ENCODE data around the gene FOXO1. TPM values are rescaled to one million over a fixed set of nuclear protein-coding genes. Genes with fewer than 3 reads are reported as not detected.

The FOXO1 gene
- total RNA-seq, 4 donors from 2014 or later, result 9.1 to 42.3 (median 14.2) TPM

- TF ChIP-seq POLR2A (IDR thresholded peaks at IDR 0.05) (no peak), CTCF (IDR thresholded peaks at IDR 0.05) (no peak)
- 83% methylated on average over 6 to 7 of the region's 7 CpGs for WGBS, 2 donors
- H3K9me3 ChIP-seq, result no peaks in the 10 kb centered on the region
- H3K36me3 ChIP-seq, result no peaks in the 10 kb centered on the region
- intact Hi-C loops (cut with DNase I), result loop anchor here (10.0 kb wide), 1 partner anchor 736 kb away; no protein-coding TSS in a partner anchor
- no peaks in the 10 kb centered on the region for H3K4me1 ChIP-seq
- no peak overlapping the region for H3K27ac ChIP-seq
- H3K27me3 ChIP-seq, result no peaks in the 10 kb centered on the region
- H3K4me3 ChIP-seq, result no peak overlapping the region
- DNase-seq, result no peak
Observed at GRCh38 chr13:40680659-40681323, 14.3 kb upstream of the FOXO1 start.

- no peak for DNase-seq
- intact Hi-C loops (cut with DNase I), result no loop called here
- Histone ChIP-seq H3K27me3 (no peaks in the 10 kb centered on the region), H3K9me3 (no peaks in the 10 kb centered on the region), H3K36me3 (no peaks in the 10 kb centered on the region), H3K4me1 (no peaks in the 10 kb centered on the region), H3K4me3 (no peak overlapping the region), H3K27ac (no peak overlapping the region)
- no peak for TF ChIP-seq CTCF (IDR thresholded peaks at IDR 0.05)
- no peak for TF ChIP-seq POLR2A (IDR thresholded peaks at IDR 0.05)
- WGBS, 2 donors, result 83 to 93% methylated on average over 6 of the region's 6 CpGs
Observed at GRCh38 chr13:40679480-40679985, 13.1 kb upstream of the FOXO1 start.

DNA sequence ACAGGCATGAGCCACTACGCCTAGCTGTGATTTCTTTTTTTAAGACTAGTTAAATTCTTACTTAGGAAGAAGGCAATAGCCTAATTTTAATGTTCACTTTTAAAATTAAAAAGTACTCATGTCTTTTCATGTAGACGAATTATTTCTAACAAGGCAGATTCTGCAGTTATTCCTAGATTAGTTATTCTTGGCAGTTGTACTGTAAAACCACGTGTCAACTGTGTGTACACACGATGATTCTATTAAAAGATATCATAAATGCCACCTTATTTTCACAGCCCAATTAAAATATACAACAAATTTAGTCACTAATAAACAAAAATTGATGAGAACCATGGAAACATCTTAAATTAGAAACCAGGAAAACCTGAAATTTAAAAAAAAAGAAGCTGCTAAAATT, 10.6 kb upstream of the FOXO1 start:
- no peaks in the 10 kb centered on the region for H3K9me3 ChIP-seq
- TF ChIP-seq POLR2A (IDR thresholded peaks at IDR 0.05) (no peak), CTCF (IDR thresholded peaks at IDR 0.05) (no peak)
- no peaks in the 10 kb centered on the region for H3K36me3 ChIP-seq
- H3K27ac ChIP-seq, result no peak overlapping the region
- no peaks in the 10 kb centered on the region for H3K27me3 ChIP-seq
- no peak for DNase-seq
- no peak overlapping the region for H3K4me3 ChIP-seq
- WGBS, 2 donors, result 43 to 45% methylated on average over 4 of the region's 4 CpGs
- peaks cover 0 to 12% (median 0%) of the 10 kb centered on the region in 3 donors for H3K4me1 ChIP-seq
- intact Hi-C loops (cut with DNase I), result no loop called here

DNA sequence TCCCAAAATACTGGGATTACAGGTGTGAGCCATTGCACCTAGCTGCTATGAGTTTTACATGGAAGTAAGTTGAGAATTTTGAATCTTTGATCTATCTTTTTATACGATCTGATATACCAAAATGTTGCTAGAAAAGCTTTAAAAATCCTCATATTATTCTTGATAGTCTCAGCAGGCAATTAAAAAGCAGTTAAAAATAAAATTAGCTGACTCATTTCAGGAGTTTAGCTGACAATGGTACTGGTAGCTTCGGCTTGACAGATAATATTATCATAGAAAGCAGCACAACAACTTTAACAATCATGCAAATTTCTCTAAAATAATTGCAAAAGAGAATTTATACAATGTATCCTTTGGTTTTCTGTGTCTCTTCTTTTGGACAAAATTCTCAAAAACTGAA, 9.6 kb upstream of the FOXO1 start:
- no peak for DNase-seq
- intact Hi-C loops (cut with DNase I), result no loop called here
- Histone ChIP-seq H3K27ac (no peak overlapping the region), H3K27me3 (no peaks in the 10 kb centered on the region), H3K4me3 (no peak overlapping the region), H3K9me3 (no peaks in the 10 kb centered on the region), H3K4me1 (peaks cover 0 to 13% (median 0%) of the 10 kb centered on the region in 3 donors), H3K36me3 (no peaks in the 10 kb centered on the region)
- TF ChIP-seq POLR2A (IDR thresholded peaks at IDR 0.05) (no peak), CTCF (IDR thresholded peaks at IDR 0.05) (no peak)
- WGBS, 2 donors, result 62 to 78% methylated on average over 2 of the region's 2 CpGs

DNA sequence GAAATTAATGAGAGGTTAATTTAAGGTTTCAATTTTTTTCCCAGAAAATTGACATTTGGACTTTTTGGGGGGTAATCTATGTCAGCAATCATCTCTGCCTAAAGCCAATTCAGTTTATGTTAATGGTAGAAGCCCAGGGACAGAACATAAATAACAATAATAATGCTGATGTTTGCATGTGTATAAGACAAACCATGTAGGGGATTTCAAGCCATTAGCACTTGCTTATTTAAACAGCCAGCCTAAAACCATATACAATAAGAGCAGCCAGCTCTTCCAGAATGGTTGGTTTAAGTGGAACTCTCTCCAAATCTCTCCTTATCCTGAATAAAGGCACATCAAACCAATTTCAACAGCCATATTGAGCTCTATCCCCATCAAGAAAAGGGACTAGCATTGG, 7.0 kb upstream of the FOXO1 start:
- no peaks in the 10 kb centered on the region for H3K9me3 ChIP-seq
- no peak for DNase-seq
- intact Hi-C loops (cut with DNase I), result no loop called here

More for the DNA sequence above, 7.0 kb upstream of the FOXO1 start:
- H3K27me3 ChIP-seq, result no peaks in the 10 kb centered on the region
- peaks cover 0 to 19% (median under 1%) of the 10 kb centered on the region in 3 donors for H3K4me1 ChIP-seq
- no peak for TF ChIP-seq CTCF (IDR thresholded peaks at IDR 0.05)
- no peak for TF ChIP-seq POLR2A (IDR thresholded peaks at IDR 0.05)
- H3K4me3 ChIP-seq, result no peak overlapping the region
- no peak overlapping the region for H3K27ac ChIP-seq
- H3K36me3 ChIP-seq, result no peaks in the 10 kb centered on the region

All from esophagus squamous epithelium (tissue), 5 donors.